Endothelial cell of umbilical vein (primary cell): ENCODE measurements around the gene STIM1. TPM values are rescaled to one million over a fixed set of nuclear protein-coding genes. Genes with fewer than 3 reads are reported as not detected.

Experiments used
- BruUV-seq: library from RNA; stranded (reverse); fragments of 400-500 nt; replicated peaks from 2 replicates; lab custom pipeline; 2021; lab: Mats Ljungman, UMichigan
- CTCF ChIA-PET: fragments of 300-600, 350-600 bp; sonication (Branson Sonifier 250); formaldehyde crosslinking; loops from one replicate; lab custom pipeline; 2021; ENCODE audit warnings: antibody characterized with exemption, inconsistent platforms; lab: Charles Lee
- POLR2A ChIA-PET: fragments of 300-600, 350-600 bp; sonication (Branson Sonifier 250); formaldehyde crosslinking; loops from one replicate; lab custom pipeline; 2021; ENCODE audit warnings: antibody characterized with exemption, inconsistent platforms; lab: Charles Lee
- DNase-seq: peaks from one replicate; pipeline ENCODE4 v3.0.0-alpha.2; 2011; ENCODE audit warnings: low read depth, low spot score
- FAIRE-seq: peaks from 2 replicates; lab custom pipeline; 2011; peaks lifted over from hg19 to GRCh38; lab: Jason Lieb, UNC
- H2AFZ ChIP-seq: 2 replicates; pipeline ENCODE4 v1.6.0; 2012; ENCODE audit warnings: low read depth, low read length, control low read depth, inconsistent platforms
- H3K27ac ChIP-seq: 2 replicates; pipeline ENCODE4 v1.5.1; 2011; ENCODE audit warnings: low read depth, mild to moderate bottlenecking, control low read depth, low read length, moderate library complexity; ENCODE audit not compliant: insufficient read depth
- H3K27me3 ChIP-seq, 2 experiments: 2 replicates each; pipeline versions ENCODE4 v1.6.0 to v1.6.1; 2011; ENCODE audit warnings: low read length in 2 of 2, mixed read lengths in 1 of 2; ENCODE audit not compliant: control insufficient read depth in 2 of 2, insufficient read depth in 2 of 2
- H3K36me3 ChIP-seq, 2 experiments: 2 replicates in 1 of 2; 3 replicates in 1 of 2; pipeline ENCODE4 v1.5.1; 2011; ENCODE audit warnings: low read length in 2 of 2, mild to moderate bottlenecking in 1 of 2, moderate library complexity in 1 of 2; ENCODE audit not compliant: control insufficient read depth in 2 of 2, insufficient read depth in 2 of 2; ENCODE audit errors: extremely low read depth in 1 of 2
- H3K4me1 ChIP-seq: 3 replicates; pipeline ENCODE4 v1.5.1; 2011; ENCODE audit warnings: mild to moderate bottlenecking, low read length; ENCODE audit not compliant: control insufficient read depth, insufficient read depth; ENCODE audit errors: extremely low read depth
- H3K4me2 ChIP-seq: 2 replicates; pipeline ENCODE4 v1.6.1; 2011; ENCODE audit warnings: low read length, control low read depth, mixed read lengths; ENCODE audit not compliant: insufficient read depth
- H3K4me3 ChIP-seq, 3 experiments: fragments of 200-600 bp in 1 of 3; sonication (generic), shearing (Covaris generic) in 1 of 3; replicated peaks in 1 of 3; 2 replicates each; pipeline ENCODE4 v1.5.1; 2011 to 2016; ENCODE audit warnings: control low read depth in 3 of 3, low read length in 3 of 3, mild to moderate bottlenecking in 2 of 3, inconsistent platforms in 1 of 3, low read depth in 1 of 3, moderate library complexity in 1 of 3; ENCODE audit not compliant: insufficient read depth in 1 of 3
- H3K79me2 ChIP-seq: 2 replicates; pipeline ENCODE4 v1.6.0; 2012; ENCODE audit warnings: low read length, inconsistent platforms; ENCODE audit not compliant: control insufficient read depth, insufficient read depth
- H3K9ac ChIP-seq: replicated peaks from 2 replicates; pipeline ENCODE3; 2011; ENCODE audit warnings: low read length, control low read depth; ENCODE audit not compliant: insufficient read depth; ENCODE audit errors: extremely low read depth
- H3K9me1 ChIP-seq: replicated peaks from 3 replicates; pipeline ENCODE4 v1.6.0; 2011; ENCODE audit warnings: mild to moderate bottlenecking, low read length; ENCODE audit not compliant: control insufficient read depth, insufficient read depth; ENCODE audit errors: extremely low read depth
- H3K9me3 ChIP-seq: replicated peaks from 2 replicates; pipeline ENCODE4 v1.5.1; 2012; ENCODE audit warnings: low read length, inconsistent platforms; ENCODE audit not compliant: control insufficient read depth, insufficient read depth
- H4K20me1 ChIP-seq: replicated peaks from 2 replicates; pipeline ENCODE3; 2011; ENCODE audit warnings: mild to moderate bottlenecking, low read length; ENCODE audit not compliant: control insufficient read depth, insufficient read depth; ENCODE audit errors: extremely low read depth
- CTCF ChIP-seq, 2 donors: IDR thresholded peaks; 1 replicate in 1 of 2; 2 replicates in 1 of 2; pipeline ENCODE4 v1.5.1; 2011; ENCODE audit warnings: low read length in 2 of 2, mild to moderate bottlenecking in 2 of 2, moderate library complexity in 2 of 2, control low read depth in 1 of 2, inconsistent platforms in 1 of 2, low read depth in 1 of 2; ENCODE audit not compliant: insufficient read depth in 1 of 2; ENCODE audit errors: extremely low read depth in 1 of 2
- EZH2 ChIP-seq: IDR thresholded peaks from 2 replicates; pipeline ENCODE4 v1.6.1; 2012; ENCODE audit warnings: borderline replicate concordance, low read depth, mild to moderate bottlenecking, moderate library complexity, low read length, inconsistent platforms; ENCODE audit not compliant: severe bottlenecking
- FOS ChIP-seq: IDR thresholded peaks from 2 replicates; pipeline ENCODE4 v1.6.1; 2011; ENCODE audit warnings: mild to moderate bottlenecking, low read length, moderate library complexity, borderline replicate concordance; ENCODE audit not compliant: insufficient read depth
- GATA2 ChIP-seq: IDR thresholded peaks from 2 replicates; pipeline ENCODE4 v1.7.0; 2011; ENCODE audit warnings: low read depth, mild to moderate bottlenecking, moderate library complexity, mixed read lengths, low read length; ENCODE audit not compliant: insufficient read length, insufficient read depth
- JUN ChIP-seq: IDR thresholded peaks from 2 replicates; pipeline ENCODE4 v1.6.1; 2011; ENCODE audit warnings: borderline replicate concordance, low read depth; ENCODE audit not compliant: insufficient read length, insufficient read depth
- MAX ChIP-seq: IDR thresholded peaks from 2 replicates; pipeline ENCODE4 v1.6.1; 2011; ENCODE audit not compliant: insufficient read depth, insufficient read length
- MYC ChIP-seq: IDR thresholded peaks from one replicate; pipeline ENCODE4 v1.6.1; 2011; ENCODE audit warnings: mild to moderate bottlenecking, low read depth, low read length
- POLR2A ChIP-seq: IDR thresholded peaks from 2 replicates; pipeline ENCODE4 v1.6.1; 2012; ENCODE audit warnings: low read depth, mild to moderate bottlenecking, control low read depth, low read length
- POLR2AphosphoS5 ChIP-seq: IDR thresholded peaks from 2 replicates; pipeline ENCODE4 v1.6.1; 2012; ENCODE audit warnings: low read depth, mild to moderate bottlenecking, control low read depth, low read length, moderate library complexity; ENCODE audit not compliant: insufficient read depth
- dilution Hi-C: fragments of 300-500 bp; cut with MboI; formaldehyde crosslinking; loops from one replicate; pipeline ENCODE4 v1.15.0; 2019; ENCODE audit warnings: low sequenced_read_pairs; ENCODE audit not compliant: extremely low pct_ligation_motif_present
- intact Hi-C: fragments of 100-400 bp; cut with micrococcal nuclease; formaldehyde crosslinking; loops from one replicate; pipeline ENCODE4 v1.10.0; 2022
- polyA plus RNA-seq, 4 experiments: library from polyadenylated mRNA; depleted of rRNA in 3 of 4; stranded (reverse) in 3 of 4; unstranded in 1 of 4; fragments of >200 nt; gene quantifications; 2 replicates each; pipeline versions ENCODE4 v1.2.1 to v1.2.3, GENCODE V29; 2011 to 2012; ENCODE audit warnings: missing spikeins in 1 of 4
- total RNA-seq: library from RNA; stranded (reverse); gene quantifications from 2 replicates; pipeline ENCODE4 v1.2.3, GENCODE V29; 2021

The STIM1 gene
- total and polyA plus RNA-seq, 2 donors (not counting 3 experiments of a cell fraction or from before 2014, with no cell fraction given), result 32.7 to 33.4 TPM

GRCh38 chr11:4065601-4066377 lies 210.3 kb downstream of the STIM1 start:
- Histone ChIP-seq H3K27me3 (no peaks in the 10 kb centered on the region), H2AFZ (no peak overlapping the region), H4K20me1 (no peaks in the 10 kb centered on the region), H3K36me3 (no peaks in the 10 kb centered on the region), H3K79me2 (no peaks in the 10 kb centered on the region), H3K9ac (no peak overlapping the region), H3K4me1 (no peaks in the 10 kb centered on the region), H3K9me3 (no peaks in the 10 kb centered on the region), H3K27ac (no peak overlapping the region), H3K4me3 (no peak overlapping the region), H3K4me2 (no peak overlapping the region), H3K9me1 (no peaks in the 10 kb centered on the region)
- ChIA-PET CTCF (interaction anchor here (0.9 to 14.8 kb wide), 4 partner anchors 8 to 240 kb away, joined by 3 to 871 read pairs (median 4); partner anchors contain the start of genes RHOG and STIM1), POLR2A (no interaction called here)
- no TSS peak for BruUV-seq
- dilution Hi-C loops, result loop anchor here (25.0 kb wide), 1 partner anchor 203 kb away; the partner anchor contains the start of gene STIM1
- TF ChIP-seq MYC, result no peak
- no peak for TF ChIP-seq FOS
- no peak for TF ChIP-seq JUN
- no peak for TF ChIP-seq CTCF (IDR thresholded peaks at IDR 0.05; ENCODE audit: extremely low read depth in 1 of 2, insufficient read depth in 1 of 2, low read depth in 1 of 2, low read length in 2 of 2)
- no peak for TF ChIP-seq EZH2
- TF ChIP-seq POLR2AphosphoS5, result no peak
- TF ChIP-seq MAX, result no peak
- no peak for TF ChIP-seq GATA2
- no peak for TF ChIP-seq POLR2A
- intact Hi-C loops, result no loop called here
- DNase-seq (no peak), FAIRE-seq (no peak)
